WTC11 (cell line): ENCODE results near the gene REC8. TPM values are rescaled to one million over a fixed set of nuclear protein-coding genes. Genes with fewer than 3 reads are reported as not detected.

Source experiments
- ATAC-seq: fragments of 200-7000 bp; cut with Tn5 transposase; 2 replicates; pipeline ENCODE4 v1.10.0; 2021; ENCODE audit warnings: mild to moderate bottlenecking, moderate library complexity
- CTCF ChIA-PET: fragments of 300-600 bp; sonication (Branson Sonifier 250); formaldehyde crosslinking; loops from one replicate; lab custom pipeline; 2021; ENCODE audit warnings: antibody characterized with exemption; lab: Charles Lee
- POLR2A ChIA-PET: fragments of 350-600 bp; sonication (Branson Sonifier 250); formaldehyde crosslinking; loops from one replicate; lab custom pipeline; 2021; ENCODE audit warnings: antibody characterized with exemption; lab: Charles Lee
- DNase-seq: peaks from one replicate; pipeline ENCODE4 v3.0.0; 2021; ENCODE audit warnings: low spot score
- H3K27ac Mint-ChIP-seq: 2 replicates; pipeline ENCODE4 v1.8.0; 2021; ENCODE audit warnings: mixed read lengths
- H3K27me3 Mint-ChIP-seq: 2 replicates; pipeline ENCODE4 v1.8.0; 2021; ENCODE audit warnings: low read depth, mild to moderate bottlenecking, moderate library complexity, mixed read lengths
- H3K36me3 Mint-ChIP-seq: 2 replicates; pipeline ENCODE4 v1.8.0; 2021; ENCODE audit warnings: mixed read lengths
- H3K4me1 Mint-ChIP-seq: 2 replicates; pipeline ENCODE4 v1.8.0; 2022; ENCODE audit warnings: mixed read lengths
- H3K4me3 Mint-ChIP-seq: 2 replicates; pipeline ENCODE4 v1.8.0; 2021; ENCODE audit warnings: mild to moderate bottlenecking, moderate library complexity, mixed read lengths
- H3K9me3 Mint-ChIP-seq: 2 replicates; pipeline ENCODE4 v1.8.0; 2021; ENCODE audit warnings: mixed read lengths
- ATF3 ChIP-seq: sonication (generic); formaldehyde crosslinking; conservative IDR thresholded peaks from 2 replicates; pipeline ENCODE4 v1.8.1; 2022; ENCODE audit warnings: mild to moderate bottlenecking, missing genetic modification reagents
- ATF6 ChIP-seq: sonication (generic); formaldehyde crosslinking; IDR thresholded peaks from 2 replicates; pipeline ENCODE4 v1.8.1; 2023; ENCODE audit warnings: mild to moderate bottlenecking, missing genetic modification reagents
- CDX4 ChIP-seq: fragments of 250-450 bp; sonication (Bioruptor Pico); IDR thresholded peaks from 2 replicates; pipeline ENCODE4 v1.9.0; 2021; ENCODE audit warnings: moderate library complexity, mild to moderate bottlenecking, inconsistent platforms, borderline replicate concordance
- CREB1 ChIP-seq: sonication (generic); formaldehyde crosslinking; IDR thresholded peaks from 2 replicates; pipeline ENCODE4 v1.8.0; 2023; ENCODE audit warnings: mild to moderate bottlenecking, missing genetic modification reagents
- E2F1 ChIP-seq: sonication (generic); formaldehyde crosslinking; IDR thresholded peaks from 2 replicates; pipeline ENCODE4 v1.8.0; 2022; ENCODE audit warnings: mild to moderate bottlenecking, missing genetic modification reagents
- E2F5 ChIP-seq: sonication (generic); formaldehyde crosslinking; IDR thresholded peaks from 2 replicates; pipeline ENCODE4 v1.8.1; 2022; ENCODE audit warnings: mild to moderate bottlenecking, moderate library complexity, missing genetic modification reagents
- GTF2I ChIP-seq: fragments of 250-450 bp; sonication (Bioruptor Pico); conservative IDR thresholded peaks from 2 replicates; pipeline ENCODE4 v1.4.0; 2021; ENCODE audit warnings: mild to moderate bottlenecking
- HMGXB4 ChIP-seq: sonication (generic); formaldehyde crosslinking; IDR thresholded peaks from 2 replicates; pipeline ENCODE4 v1.8.1; 2023; ENCODE audit warnings: mild to moderate bottlenecking, moderate library complexity, missing genetic modification reagents
- IRF2 ChIP-seq: sonication (generic); formaldehyde crosslinking; IDR thresholded peaks from 2 replicates; pipeline ENCODE4 v1.8.0; 2022; ENCODE audit warnings: low read depth, missing genetic modification reagents, borderline replicate concordance
- MXD4 ChIP-seq: fragments of 250-450 bp; sonication (Bioruptor Pico); IDR thresholded peaks from 2 replicates; pipeline ENCODE4 v1.8.0; 2021; ENCODE audit warnings: mild to moderate bottlenecking, moderate library complexity, borderline replicate concordance
- MYBL2 ChIP-seq: sonication (generic); formaldehyde crosslinking; IDR thresholded peaks from 2 replicates; pipeline ENCODE4 v1.8.1; 2023; ENCODE audit warnings: mild to moderate bottlenecking, moderate library complexity, missing genetic modification reagents
- NFE2L1 ChIP-seq: sonication (generic); formaldehyde crosslinking; IDR thresholded peaks from 2 replicates; pipeline ENCODE4 v1.8.1; 2023; ENCODE audit warnings: missing genetic modification reagents
- NFYB ChIP-seq: sonication (generic); formaldehyde crosslinking; conservative IDR thresholded peaks from 2 replicates; pipeline ENCODE4 v1.8.0; 2022; ENCODE audit warnings: low read depth, missing genetic modification reagents
- NR2C2 ChIP-seq: sonication (generic); formaldehyde crosslinking; IDR thresholded peaks from 2 replicates; pipeline ENCODE4 v1.8.0; 2022; ENCODE audit warnings: mild to moderate bottlenecking, missing genetic modification reagents
- NR3C1 ChIP-seq: sonication (generic); formaldehyde crosslinking; conservative IDR thresholded peaks from 2 replicates; pipeline ENCODE4 v1.8.1; 2023; ENCODE audit warnings: low read depth, mild to moderate bottlenecking, missing genetic modification reagents
- SMAD3 ChIP-seq: sonication (generic); formaldehyde crosslinking; IDR thresholded peaks from 2 replicates; pipeline ENCODE4 v1.8.0; 2022; ENCODE audit warnings: missing genetic modification reagents, mild to moderate bottlenecking, borderline replicate concordance
- SP1 ChIP-seq: sonication (generic); formaldehyde crosslinking; conservative IDR thresholded peaks from 2 replicates; pipeline ENCODE4 v1.8.1; 2022; ENCODE audit warnings: missing genetic modification reagents
- TCF7 ChIP-seq: sonication (generic); formaldehyde crosslinking; IDR thresholded peaks from 2 replicates; pipeline ENCODE4 v1.8.0; 2022; ENCODE audit warnings: mild to moderate bottlenecking, low read depth, missing genetic modification reagents, moderate library complexity
- USF1 ChIP-seq: sonication (generic); formaldehyde crosslinking; IDR thresholded peaks from 2 replicates; pipeline ENCODE4 v1.8.0; 2022; ENCODE audit warnings: mild to moderate bottlenecking, missing genetic modification reagents
- ZBTB21 ChIP-seq: sonication (generic); formaldehyde crosslinking; IDR thresholded peaks from 2 replicates; pipeline ENCODE4 v1.8.1; 2023; ENCODE audit warnings: mild to moderate bottlenecking, missing genetic modification reagents, borderline replicate concordance
- ZNF121 ChIP-seq: sonication (generic); formaldehyde crosslinking; IDR thresholded peaks from 2 replicates; pipeline ENCODE4 v1.8.0; 2023; ENCODE audit warnings: missing genetic modification reagents
- ZNF219 ChIP-seq: sonication (generic); formaldehyde crosslinking; IDR thresholded peaks from 2 replicates; pipeline ENCODE4 v1.8.0; 2023; ENCODE audit warnings: missing genetic modification reagents, mild to moderate bottlenecking, borderline replicate concordance
- ZNF232 ChIP-seq: sonication (generic); formaldehyde crosslinking; IDR thresholded peaks from 2 replicates; pipeline ENCODE4 v1.8.0; 2022; ENCODE audit warnings: mild to moderate bottlenecking, missing genetic modification reagents
- ZNF317 ChIP-seq: sonication (generic); formaldehyde crosslinking; IDR thresholded peaks from 2 replicates; pipeline ENCODE4 v1.8.1; 2023; ENCODE audit warnings: low read depth, mild to moderate bottlenecking, moderate library complexity, missing genetic modification reagents, borderline replicate concordance
- ZNF423 ChIP-seq: fragments of 250-450 bp; sonication (Bioruptor Pico); IDR thresholded peaks from 2 replicates; pipeline ENCODE4 v2.1.2; 2022; ENCODE audit warnings: mild to moderate bottlenecking, moderate library complexity
- total RNA-seq: library from RNA; stranded (reverse); gene quantifications from 3 replicates; pipeline ENCODE4 v1.2.3, GENCODE V29; 2021

The REC8 gene
- total RNA-seq, 1 experiment from 2014 or later, result 32.2 TPM

GRCh38 chr14:24194186-24194872, 22.4 kb downstream of the REC8 start:
- TF ChIP-seq E2F5 (CRISPR knock-in tag) (no peak), SMAD3 (no peak), NR3C1 (CRISPR knock-in tag) (no peak), NFYB (CRISPR knock-in tag) (no peak), MYBL2 (CRISPR knock-in tag) (no peak), HMGXB4 (CRISPR knock-in tag) (no peak), SP1 (CRISPR knock-in tag) (no peak), CREB1 (CRISPR knock-in tag) (no peak), IRF2 (CRISPR knock-in tag) (no peak), GTF2I (CRISPR knock-in tag) (no peak), ZNF423 (CRISPR knock-in tag) (no peak), ATF6 (CRISPR knock-in tag) (no peak), ZNF219 (no peak), USF1 (CRISPR knock-in tag) (no peak), ZNF121 (CRISPR knock-in tag) (no peak), NFE2L1 (CRISPR knock-in tag) (no peak), E2F1 (no peak)
- TF ChIP-seq, all 79 proteins: peak for 0
- peaks cover 25% of the 10 kb centered on the region for H3K36me3 Mint-ChIP-seq
- peaks cover 25% of the 10 kb centered on the region for H3K4me1 Mint-ChIP-seq
- peak overlapping the region; percentile 83; the same call in 1 of the 2 replicates for H3K27ac Mint-ChIP-seq
- DNase-seq (no peak), ATAC-seq (no peak)
- ChIA-PET CTCF (interaction anchor here (1.4 kb wide), 1 partner anchor 53 kb away, joined by 3 read pairs; the partner anchor contains the start of gene EMC9), POLR2A (interaction anchor here (1.3 kb wide), 1 partner anchor 77 kb away, joined by 3 read pairs; the partner anchor contains the start of gene RABGGTA)
- H3K9me3 Mint-ChIP-seq, result peaks cover 8% of the 10 kb centered on the region
- peak overlapping the region; percentile 94 for H3K4me3 Mint-ChIP-seq
- H3K27me3 Mint-ChIP-seq, result no peaks in the 10 kb centered on the region

GRCh38 chr14:24194873-24195185, 22.9 kb downstream of the REC8 start:
- ChIA-PET POLR2A (interaction anchor here (1.0 to 1.9 kb wide), 9 partner anchors 23 to 101 kb away, joined by 3 to 7 read pairs (median 5); partner anchors contain the start of genes DCAF11, IRF9, NRL and PCK2), CTCF (interaction anchor here (0.8 to 1.8 kb wide), 6 partner anchors 18 to 628 kb away, joined by 3 to 16 read pairs (median 8); partner anchors contain the start of genes AP1G2, CHMP4A, CIDEB and EMC9)
- peak overlapping the region; percentile 83 for H3K27ac Mint-ChIP-seq
- H3K36me3 Mint-ChIP-seq, result peaks cover 28% of the 10 kb centered on the region
- DNase-seq (no peak), ATAC-seq (no peak)
- H3K9me3 Mint-ChIP-seq, result peaks cover 8% of the 10 kb centered on the region
- H3K4me1 Mint-ChIP-seq, result peaks cover 23% of the 10 kb centered on the region
- no peaks in the 10 kb centered on the region for H3K27me3 Mint-ChIP-seq
- H3K4me3 Mint-ChIP-seq, result peak overlapping the region; percentile 94
- TF ChIP-seq CREB1 (CRISPR knock-in tag) (no peak), ZNF219 (no peak), ZNF317 (CRISPR knock-in tag) (no peak), ZNF232 (no peak), NR2C2 (CRISPR knock-in tag) (no peak), HMGXB4 (CRISPR knock-in tag) (no peak), ZBTB21 (CRISPR knock-in tag) (no peak), TCF7 (no peak), ATF3 (CRISPR knock-in tag) (no peak), CDX4 (CRISPR knock-in tag) (no peak), SMAD3 (no peak), MXD4 (CRISPR knock-in tag) (no peak)
